ENCODE results near the gene ATP6V0A1. TPM values are rescaled to one million over a fixed set of nuclear protein-coding genes. Genes with fewer than 3 reads are reported as not detected.

ATP6V0A1 gene
- total RNA-seq, 2 donors from 2014 or later, result 45.2 to 53.1 TPM

DNA sequence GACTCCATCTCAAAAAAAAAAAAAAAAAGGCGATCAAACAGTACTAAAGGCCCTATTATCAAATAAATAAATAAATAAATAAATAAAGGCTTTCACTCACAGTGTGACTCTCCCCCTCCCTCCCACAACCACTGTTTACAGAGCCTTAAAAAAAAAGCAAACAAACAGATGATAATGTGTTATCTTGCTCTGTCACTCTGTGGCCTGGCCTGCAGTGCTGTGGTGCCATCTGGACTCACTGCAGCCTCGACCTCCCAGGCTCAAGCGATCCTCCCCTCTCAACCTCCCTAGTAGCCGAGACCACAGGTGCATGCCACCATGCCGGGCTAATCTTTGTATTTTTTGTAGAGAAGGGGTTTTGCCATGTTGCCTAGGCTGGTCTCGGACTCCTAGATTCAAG, 69.3 kb downstream of the ATP6V0A1 start:
- H3K36me3 ChIP-seq (ENCODE audit: control insufficient read depth, insufficient read depth, low read length), result no peaks in the 10 kb centered on the region
- DNase-seq, result no peak
- no peak overlapping the region for H3K27ac ChIP-seq (ENCODE audit: low read depth, low read length)
- H3K4me3 ChIP-seq (ENCODE audit: low read length), result no peak overlapping the region
- WGBS, 2 experiments (ENCODE audit: insufficient coverage in 1 of 2, insufficient read length in 1 of 2), result 93 to 96% methylated on average over 4 to 5 of the region's 6 CpGs
- H3K4me1 ChIP-seq (ENCODE audit: control insufficient read depth, insufficient read depth, low read length), result peaks cover 4% of the 10 kb centered on the region
- Mint-ChIP-seq H3K9me3 (peaks cover 13% of the 10 kb centered on the region), H3K4me3 (no peak overlapping the region), H3K36me3 (ENCODE audit: low read depth) (peaks cover 6% of the 10 kb centered on the region), H3K27ac (no peak overlapping the region), H3K27me3 (ENCODE audit: insufficient read depth) (peaks cover 2% of the 10 kb centered on the region), H3K4me1 (peaks cover 16% of the 10 kb centered on the region)
- no peaks in the 10 kb centered on the region for H3K27me3 ChIP-seq (ENCODE audit: control insufficient read depth, insufficient read depth, low read length, poor library complexity, severe bottlenecking)
- TF ChIP-seq, protein P1, sequence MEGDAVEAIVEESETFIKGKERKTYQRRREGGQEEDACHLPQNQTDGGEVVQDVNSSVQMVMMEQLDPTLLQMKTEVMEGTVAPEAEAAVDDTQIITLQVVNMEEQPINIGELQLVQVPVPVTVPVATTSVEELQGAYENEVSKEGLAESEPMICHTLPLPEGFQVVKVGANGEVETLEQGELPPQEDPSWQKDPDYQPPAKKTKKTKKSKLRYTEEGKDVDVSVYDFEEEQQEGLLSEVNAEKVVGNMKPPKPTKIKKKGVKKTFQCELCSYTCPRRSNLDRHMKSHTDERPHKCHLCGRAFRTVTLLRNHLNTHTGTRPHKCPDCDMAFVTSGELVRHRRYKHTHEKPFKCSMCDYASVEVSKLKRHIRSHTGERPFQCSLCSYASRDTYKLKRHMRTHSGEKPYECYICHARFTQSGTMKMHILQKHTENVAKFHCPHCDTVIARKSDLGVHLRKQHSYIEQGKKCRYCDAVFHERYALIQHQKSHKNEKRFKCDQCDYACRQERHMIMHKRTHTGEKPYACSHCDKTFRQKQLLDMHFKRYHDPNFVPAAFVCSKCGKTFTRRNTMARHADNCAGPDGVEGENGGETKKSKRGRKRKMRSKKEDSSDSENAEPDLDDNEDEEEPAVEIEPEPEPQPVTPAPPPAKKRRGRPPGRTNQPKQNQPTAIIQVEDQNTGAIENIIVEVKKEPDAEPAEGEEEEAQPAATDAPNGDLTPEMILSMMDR (conservative IDR thresholded peaks at IDR 0.05), result no peak
- peaks cover 13% of the 10 kb centered on the region for H3K9me3 ChIP-seq (ENCODE audit: control insufficient read depth, low read length)
- no peak overlapping the region for H3K9ac ChIP-seq (ENCODE audit: extremely low read depth, low read length, poor library complexity, severe bottlenecking)

DNA sequence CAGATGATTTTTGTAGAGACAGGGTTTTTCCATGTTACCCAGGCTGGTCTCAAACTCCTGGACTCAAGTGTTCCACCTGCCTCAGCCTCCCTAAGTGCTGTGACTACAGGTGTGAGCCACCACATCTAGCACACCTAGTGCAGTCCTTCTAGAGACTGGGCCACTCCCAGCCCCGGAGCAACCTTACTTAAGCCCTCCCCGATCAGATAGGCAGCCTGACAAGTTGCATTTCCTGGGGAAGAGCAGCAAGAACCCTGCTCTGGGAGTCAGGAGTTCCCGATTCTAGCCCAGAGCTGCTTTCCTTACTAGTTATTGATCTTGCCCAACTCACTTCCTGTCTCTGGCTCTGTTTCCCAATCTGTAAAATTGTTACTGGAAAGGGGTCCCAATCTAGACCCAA, 70.4 kb downstream of the ATP6V0A1 start:
- Mint-ChIP-seq H3K27me3 (ENCODE audit: insufficient read depth) (peaks cover 2% of the 10 kb centered on the region), H3K36me3 (ENCODE audit: low read depth) (no peaks in the 10 kb centered on the region), H3K4me3 (no peak overlapping the region), H3K9me3 (peaks cover 13% of the 10 kb centered on the region), H3K27ac (no peak overlapping the region), H3K4me1 (peaks cover 16% of the 10 kb centered on the region)
- no peaks in the 10 kb centered on the region for H3K36me3 ChIP-seq (ENCODE audit: control insufficient read depth, insufficient read depth, low read length)
- DNase-seq, result no peak
- whole genome bisulfite sequencing, 2 experiments (ENCODE audit: insufficient coverage in 1 of 2, insufficient read length in 1 of 2), result 92 to 97% methylated on average over 2 to 3 of the region's 3 CpGs
- TF ChIP-seq, protein P1 (conservative IDR thresholded peaks at IDR 0.05), result no peak
- H3K27ac ChIP-seq (ENCODE audit: low read depth, low read length), result no peak overlapping the region
- peak overlapping the region; percentile 23 for H3K4me3 ChIP-seq (ENCODE audit: low read length)
- peaks cover 13% of the 10 kb centered on the region for H3K9me3 ChIP-seq (ENCODE audit: control insufficient read depth, low read length)
- H3K27me3 ChIP-seq (ENCODE audit: control insufficient read depth, insufficient read depth, low read length, poor library complexity, severe bottlenecking), result no peaks in the 10 kb centered on the region
- H3K4me1 ChIP-seq (ENCODE audit: control insufficient read depth, insufficient read depth, low read length), result peaks cover 4% of the 10 kb centered on the region
- H3K9ac ChIP-seq (ENCODE audit: extremely low read depth, low read length, poor library complexity, severe bottlenecking), result no peak overlapping the region

DNA sequence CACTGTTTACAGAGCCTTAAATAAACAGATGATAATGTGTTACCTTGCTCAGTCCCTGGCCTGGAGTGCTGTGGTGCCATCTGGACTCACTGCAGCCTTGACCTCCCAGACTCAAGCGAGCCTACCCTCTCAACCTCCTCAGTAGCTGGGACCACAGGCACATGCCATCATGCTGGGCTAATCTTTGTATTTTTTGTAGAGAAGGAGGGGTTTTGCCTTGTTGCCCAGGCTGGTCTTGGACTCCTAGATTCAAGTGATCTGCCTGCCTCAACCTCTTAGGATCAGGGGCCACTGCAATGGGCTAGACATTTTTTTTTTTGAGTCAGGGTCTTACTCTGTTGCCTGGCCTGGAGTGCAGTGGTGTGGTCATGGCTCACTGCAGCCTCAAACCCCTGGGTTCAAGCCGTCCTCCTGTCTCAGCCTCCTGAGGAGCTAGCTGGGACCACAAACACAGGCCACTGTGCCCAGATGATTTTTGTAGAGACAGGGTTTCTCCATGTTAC, 72.3 kb downstream of the ATP6V0A1 start:
- H3K27ac ChIP-seq (ENCODE audit: low read depth, low read length), result no peak overlapping the region
- H3K27me3 Mint-ChIP-seq (ENCODE audit: insufficient read depth), result peaks cover 2% of the 10 kb centered on the region
- no peak overlapping the region for H3K4me3 Mint-ChIP-seq

More for the DNA sequence above, 72.3 kb downstream of the ATP6V0A1 start:
- Histone ChIP-seq H3K9me3 (ENCODE audit: control insufficient read depth, low read length) (peaks cover 13% of the 10 kb centered on the region), H3K4me1 (ENCODE audit: control insufficient read depth, insufficient read depth, low read length) (peaks cover 4% of the 10 kb centered on the region), H3K4me3 (ENCODE audit: low read length) (no peak overlapping the region), H3K9ac (ENCODE audit: extremely low read depth, low read length, poor library complexity, severe bottlenecking) (no peak overlapping the region), H3K36me3 (ENCODE audit: control insufficient read depth, insufficient read depth, low read length) (no peaks in the 10 kb centered on the region), H3K27me3 (ENCODE audit: control insufficient read depth, insufficient read depth, low read length, poor library complexity, severe bottlenecking) (no peaks in the 10 kb centered on the region)
- H3K4me1 Mint-ChIP-seq, result peaks cover 24% of the 10 kb centered on the region
- TF ChIP-seq, protein P1 (conservative IDR thresholded peaks at IDR 0.05), result no peak
- no peak for DNase-seq
- H3K27ac Mint-ChIP-seq, result peak overlapping the region; percentile 86
- H3K9me3 Mint-ChIP-seq, result peaks cover 13% of the 10 kb centered on the region
- H3K36me3 Mint-ChIP-seq (ENCODE audit: low read depth), result no peaks in the 10 kb centered on the region
- 94 to 100% methylated on average over 1 to 2 of the region's 2 CpGs for WGBS, 2 experiments (ENCODE audit: insufficient coverage in 1 of 2, insufficient read length in 1 of 2)
